ENCODE data around the gene HTR2B. TPM values are rescaled to one million over a fixed set of nuclear protein-coding genes. Genes with fewer than 3 reads are reported as not detected.

Gene HTR2B
- total RNA-seq, 1 experiment from 2014 or later: not detected

Other genes with a start within 250 kb of the HTR2B start
- gene GPR55, start 199.8 kb downstream of the HTR2B start, total RNA-seq (2021; ENCODE audit: unreplicated experiment): not detected
- gene SPATA3, start 128.9 kb downstream of the HTR2B start, total RNA-seq (2021; ENCODE audit: unreplicated experiment): not detected
- 3.7 TPM for gene C2orf72, start 87.5 kb downstream of the HTR2B start, total RNA-seq (2021; ENCODE audit: unreplicated experiment)
- gene PSMD1, start 68.2 kb downstream of the HTR2B start, total RNA-seq (2021; ENCODE audit: unreplicated experiment): 133 TPM
- gene ARMC9, start 73.6 kb upstream of the HTR2B start, total RNA-seq (2021; ENCODE audit: unreplicated experiment): 16.4 TPM